ENCODE data around the gene NTM.

NTM gene

DNA sequence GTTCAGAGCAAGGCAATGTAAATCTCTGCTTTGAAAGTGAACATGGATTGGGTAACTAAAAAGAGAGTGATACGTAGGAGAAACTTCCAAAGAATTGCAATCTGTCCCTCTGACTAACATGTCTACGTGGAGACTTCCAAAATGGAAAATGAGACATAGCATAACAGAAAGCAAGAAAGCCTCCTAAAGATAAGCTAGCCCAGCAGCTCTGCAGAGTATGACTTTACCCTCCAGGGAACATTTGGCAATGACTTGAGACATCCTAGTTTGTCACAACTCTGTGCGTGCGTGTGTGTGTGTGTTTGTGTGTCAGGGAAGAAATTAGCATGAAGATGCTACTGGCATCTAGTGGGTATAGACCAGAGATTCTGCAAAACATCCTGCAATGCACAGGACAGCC, 817.4 kb downstream of the NTM start:
- no peak overlapping the region for H3K4me3 ChIP-seq (ENCODE audit: low read depth, low read length)
- TF ChIP-seq, protein P1, sequence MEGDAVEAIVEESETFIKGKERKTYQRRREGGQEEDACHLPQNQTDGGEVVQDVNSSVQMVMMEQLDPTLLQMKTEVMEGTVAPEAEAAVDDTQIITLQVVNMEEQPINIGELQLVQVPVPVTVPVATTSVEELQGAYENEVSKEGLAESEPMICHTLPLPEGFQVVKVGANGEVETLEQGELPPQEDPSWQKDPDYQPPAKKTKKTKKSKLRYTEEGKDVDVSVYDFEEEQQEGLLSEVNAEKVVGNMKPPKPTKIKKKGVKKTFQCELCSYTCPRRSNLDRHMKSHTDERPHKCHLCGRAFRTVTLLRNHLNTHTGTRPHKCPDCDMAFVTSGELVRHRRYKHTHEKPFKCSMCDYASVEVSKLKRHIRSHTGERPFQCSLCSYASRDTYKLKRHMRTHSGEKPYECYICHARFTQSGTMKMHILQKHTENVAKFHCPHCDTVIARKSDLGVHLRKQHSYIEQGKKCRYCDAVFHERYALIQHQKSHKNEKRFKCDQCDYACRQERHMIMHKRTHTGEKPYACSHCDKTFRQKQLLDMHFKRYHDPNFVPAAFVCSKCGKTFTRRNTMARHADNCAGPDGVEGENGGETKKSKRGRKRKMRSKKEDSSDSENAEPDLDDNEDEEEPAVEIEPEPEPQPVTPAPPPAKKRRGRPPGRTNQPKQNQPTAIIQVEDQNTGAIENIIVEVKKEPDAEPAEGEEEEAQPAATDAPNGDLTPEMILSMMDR (IDR thresholded peaks at IDR 0.05; ENCODE audit: borderline replicate concordance, insufficient read depth, low read depth, low read length) = no peak

DNA sequence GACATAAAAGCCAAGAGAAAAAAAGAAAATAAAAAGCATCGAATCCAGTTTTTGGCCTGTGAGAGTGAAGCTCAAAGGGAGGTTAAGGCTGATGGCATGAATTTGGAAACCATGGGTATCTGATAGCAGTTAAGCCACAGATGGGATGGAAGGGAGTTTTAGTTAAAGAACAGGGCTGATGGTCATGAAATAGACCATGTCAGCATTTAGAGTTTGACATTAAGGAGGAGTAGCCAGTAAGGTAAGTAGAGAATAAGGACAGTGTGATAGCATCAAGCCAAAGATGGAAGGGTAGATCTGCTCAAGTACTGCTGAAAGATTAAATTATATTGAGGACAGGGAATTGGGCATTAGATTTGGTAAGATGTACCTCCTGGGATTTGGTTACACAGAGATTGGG, 826.5 kb downstream of the NTM start:
- H3K4me3 ChIP-seq (ENCODE audit: low read depth, low read length) = no peak overlapping the region
- TF ChIP-seq, protein P1 (IDR thresholded peaks at IDR 0.05; ENCODE audit: borderline replicate concordance, insufficient read depth, low read depth, low read length) = no peak

DNA sequence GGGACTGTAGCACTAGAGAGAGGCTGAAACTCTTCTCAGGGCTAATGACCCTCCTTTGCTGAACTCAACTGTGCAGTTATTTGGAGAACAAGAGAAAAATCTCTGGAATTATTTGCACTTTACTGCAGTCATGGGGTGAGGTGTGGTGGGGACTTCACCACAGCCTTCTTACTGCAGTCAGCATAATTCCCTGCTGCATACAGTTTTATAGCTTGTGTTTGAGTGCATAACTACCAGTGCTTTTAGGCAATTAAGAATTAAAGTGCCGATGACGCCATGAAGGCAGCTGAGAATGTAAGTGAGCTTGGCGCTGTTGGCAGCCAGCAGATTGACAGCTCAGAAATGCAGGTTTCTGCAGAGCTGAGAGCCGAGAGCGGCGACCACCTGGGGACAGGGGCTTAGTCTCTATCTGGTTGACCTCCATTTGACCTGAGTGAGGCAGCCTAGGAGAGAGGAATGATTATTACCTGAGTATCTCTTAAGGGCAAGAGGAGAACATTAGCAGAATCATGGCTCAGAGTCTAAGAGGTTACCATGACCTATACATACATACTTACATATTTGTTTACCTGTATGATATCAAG, 830.0 kb downstream of the NTM start:
- H3K4me3 ChIP-seq (ENCODE audit: low read depth, low read length) = no peak overlapping the region
- TF ChIP-seq, protein P1 (IDR thresholded peaks at IDR 0.05; ENCODE audit: borderline replicate concordance, insufficient read depth, low read depth, low read length) = no peak

DNA sequence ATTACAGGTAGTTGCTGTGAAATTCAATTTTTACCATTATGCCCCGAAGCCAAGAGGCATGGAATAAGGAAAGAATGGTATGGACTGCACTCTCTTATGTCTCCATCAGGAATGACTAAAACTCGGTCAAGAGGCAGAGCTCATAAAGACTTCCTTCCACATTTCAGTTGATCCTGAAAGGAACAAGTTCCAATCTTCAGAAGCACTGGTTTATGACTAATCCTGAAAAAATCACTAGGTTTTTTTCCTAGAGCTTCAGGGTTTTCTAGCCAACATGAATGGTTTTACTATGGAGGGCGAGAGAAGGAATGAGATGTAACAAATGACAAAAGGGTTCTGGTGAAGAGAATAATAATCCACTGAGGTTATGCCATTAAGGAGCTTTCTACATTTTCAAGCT, 832.2 kb downstream of the NTM start:
- TF ChIP-seq, protein P1 (IDR thresholded peaks at IDR 0.05; ENCODE audit: borderline replicate concordance, insufficient read depth, low read depth, low read length) = no peak

DNA sequence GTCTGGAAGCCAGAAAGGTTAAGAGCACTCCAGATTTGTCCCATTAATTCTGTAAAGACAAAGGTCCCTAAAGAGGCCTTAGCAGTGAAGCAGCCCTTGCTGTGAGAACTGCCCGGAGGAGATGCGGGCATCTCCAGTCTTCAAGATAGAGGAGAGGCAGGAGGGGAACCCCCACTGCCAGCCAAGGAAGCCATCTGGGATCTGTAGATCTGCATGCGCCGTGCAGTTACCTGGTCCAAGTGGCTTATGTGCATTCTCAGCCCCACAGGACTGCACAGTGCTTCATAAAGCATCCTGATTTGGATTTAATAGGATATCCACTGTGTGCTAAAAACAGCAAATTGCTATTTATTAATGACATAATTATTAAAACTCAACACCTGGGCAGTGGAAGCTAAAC, 834.6 kb downstream of the NTM start:
- TF ChIP-seq, protein P1 (IDR thresholded peaks at IDR 0.05; ENCODE audit: borderline replicate concordance, insufficient read depth, low read depth, low read length) = no peak
- no peak overlapping the region for H3K4me3 ChIP-seq (ENCODE audit: low read depth, low read length)

More for the DNA sequence above, 832.2 kb downstream of the NTM start:
- no peak overlapping the region for H3K4me3 ChIP-seq (ENCODE audit: low read depth, low read length)

DNA sequence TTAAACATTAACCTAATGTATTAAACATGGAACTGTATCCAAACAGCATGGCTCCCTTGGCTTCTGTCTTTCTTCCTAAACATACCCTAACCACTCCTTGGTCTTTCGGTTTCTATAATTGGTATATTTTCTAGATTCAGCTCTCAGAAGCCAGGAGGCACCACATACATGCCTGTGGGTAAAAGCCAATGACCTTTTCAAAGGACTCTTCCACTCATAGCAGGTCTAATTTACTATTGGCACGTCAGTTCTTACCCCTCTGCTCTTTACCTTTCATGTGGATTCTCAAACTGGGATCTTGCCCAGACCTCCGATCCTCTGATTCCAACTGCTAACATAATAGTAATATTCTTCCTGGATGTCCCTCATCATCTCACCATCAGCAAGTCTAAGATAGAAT, 835.1 kb downstream of the NTM start:
- no peak overlapping the region for H3K4me3 ChIP-seq (ENCODE audit: low read depth, low read length)
- TF ChIP-seq, protein P1 (IDR thresholded peaks at IDR 0.05; ENCODE audit: borderline replicate concordance, insufficient read depth, low read depth, low read length) = no peak

DNA sequence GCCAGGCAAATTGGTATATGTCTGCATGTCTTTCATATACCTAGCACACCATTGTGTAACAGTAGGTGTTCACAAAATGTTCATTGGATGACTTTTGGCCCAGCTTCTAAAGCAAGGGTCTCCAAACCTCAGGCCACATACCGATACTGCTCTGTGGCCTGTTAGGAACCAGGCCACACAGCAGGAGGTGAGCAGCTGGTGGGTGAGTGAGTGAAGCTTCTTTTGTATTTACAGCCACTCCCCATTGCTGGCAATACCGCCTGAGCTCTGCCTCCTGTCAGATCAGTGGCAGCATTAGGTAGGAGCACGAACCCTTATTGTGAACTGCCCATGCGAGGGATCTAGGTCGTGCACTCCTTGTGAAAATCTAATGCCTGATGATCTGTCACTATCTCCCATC, 836.6 kb downstream of the NTM start:
- H3K4me3 ChIP-seq (ENCODE audit: low read depth, low read length) = no peak overlapping the region
- TF ChIP-seq, protein P1 (IDR thresholded peaks at IDR 0.05; ENCODE audit: borderline replicate concordance, insufficient read depth, low read depth, low read length) = no peak

Data from GM12875 (cell line).